GM18507 (cell line): Measurements from ENCODE around the gene BCL7C.
"Not testable (repeated sequence)": the region's sequence is repeated elsewhere in the genome, so short reads cannot be mapped to it uniquely, and the experiment has no call there.

Experiments
- DNase-seq: peaks from one replicate; pipeline ENCODE4 v3.0.0; 2011; ENCODE audit warnings: low read depth; ENCODE audit not compliant: insufficient read length; ENCODE audit errors: extremely low spot score
- FAIRE-seq: peaks from 2 replicates; lab custom pipeline; 2011; peaks lifted over from hg19 to GRCh38; lab: Jason Lieb, UNC

The BCL7C gene

GRCh38 chr16:30893744-30894539 lies at the start of gene BCL7C:
Gene BCL7C, minus strand, starts transcription at chr16:30894077. Its CDS starts 133 bp downstream, at chr16:30893944.
- DNase-seq (peak; percentile 72), FAIRE-seq (peak; percentile 62)

- no peak for DNase-seq
- no peak for FAIRE-seq
Measured at GRCh38 chr16:30942426-30942806, 48.5 kb upstream of the BCL7C start.

- DNase-seq (peak; percentile 90), FAIRE-seq (peak; percentile 96)
Measured at GRCh38 chr16:30941600-30942425, 47.9 kb upstream of the BCL7C start.

- FAIRE-seq, DNase-seq: not testable (repeated sequence)
Measured at GRCh38 chr16:30939571-30939970, 45.7 kb upstream of the BCL7C start.

- DNase-seq, result no peak
- FAIRE-seq, result no peak
Measured at GRCh38 chr16:30937692-30938091, 43.8 kb upstream of the BCL7C start.

- no peak for FAIRE-seq
Measured at GRCh38 chr16:30934827-30935557, 41.1 kb upstream of the BCL7C start.

GRCh38 chr16:30931068-30931650 lies 37.3 kb upstream of the BCL7C start:
- FAIRE-seq (no peak), DNase-seq (no peak)

More at GRCh38 chr16:30934827-30935557, 41.1 kb upstream of the BCL7C start:
- no peak for DNase-seq

GRCh38 chr16:30930160-30930571 lies 36.3 kb upstream of the BCL7C start:
- no peak for DNase-seq

GRCh38 chr16:30929167-30929566 lies 35.3 kb upstream of the BCL7C start:
- no peak for DNase-seq

More at GRCh38 chr16:30930160-30930571, 36.3 kb upstream of the BCL7C start:
- FAIRE-seq, result no peak

GRCh38 chr16:30928390-30928789 lies 34.5 kb upstream of the BCL7C start:
- FAIRE-seq (no peak), DNase-seq (no peak)

More at GRCh38 chr16:30929167-30929566, 35.3 kb upstream of the BCL7C start:
- no peak for FAIRE-seq

- DNase-seq (no peak), FAIRE-seq (peak; percentile 80)
Measured at GRCh38 chr16:30927789-30928378, 34.0 kb upstream of the BCL7C start.

GRCh38 chr16:30926937-30927788 lies 33.3 kb upstream of the BCL7C start:
- DNase-seq (no peak), FAIRE-seq (no peak)

GRCh38 chr16:30925995-30926811 lies 32.3 kb upstream of the BCL7C start:
- no peak for FAIRE-seq
- no peak for DNase-seq

GRCh38 chr16:30925632-30925987 lies 31.7 kb upstream of the BCL7C start:
- DNase-seq, result no peak
- FAIRE-seq, result no peak

GRCh38 chr16:30924913-30925631 lies 31.2 kb upstream of the BCL7C start:
- DNase-seq, result no peak
- no peak for FAIRE-seq

GRCh38 chr16:30924076-30924912 lies 30.4 kb upstream of the BCL7C start:
- no peak for FAIRE-seq
- DNase-seq, result no peak
